MCF 10A (cell line): ENCODE measurements around the gene RIN3. TPM values are rescaled to one million over a fixed set of nuclear protein-coding genes. Genes with fewer than 3 reads are reported as not detected.

Source experiments
- BruUV-seq: library from RNA; stranded (reverse); fragments of 400-500 nt; replicated peaks from 2 replicates; lab custom pipeline; 2021; lab: Mats Ljungman, UMichigan
- CTCF ChIA-PET: fragments of 300-600 bp; sonication (Branson Sonifier 250); formaldehyde crosslinking; extraction: SDS; loops from one replicate; lab custom pipeline; 2021; ENCODE audit warnings: antibody characterized with exemption, inconsistent platforms; lab: Yijun Ruan, JAX
- POLR2A ChIA-PET: fragments of 300-600, 350-650 bp; sonication (Branson Sonifier 250); formaldehyde crosslinking; extraction: SDS; loops from one replicate; lab custom pipeline; 2020; ENCODE audit warnings: antibody characterized with exemption, inconsistent platforms; lab: Yijun Ruan, JAX
- DNase-seq: peaks from one replicate; pipeline ENCODE4 v3.0.0-alpha.2; 2018; ENCODE audit not compliant: unreplicated experiment
- H3K27ac Mint-ChIP-seq: one replicate; pipeline ENCODE4 v1.8.0; 2022; ENCODE audit warnings: mild to moderate bottlenecking, low read depth, mixed read lengths; ENCODE audit not compliant: unreplicated experiment
- H3K27me3 Mint-ChIP-seq: one replicate; pipeline ENCODE4 v1.8.0; 2022; ENCODE audit warnings: mixed read lengths; ENCODE audit not compliant: insufficient read depth, unreplicated experiment
- H3K36me3 Mint-ChIP-seq: one replicate; pipeline ENCODE4 v1.8.0; 2022; ENCODE audit warnings: mild to moderate bottlenecking, moderate library complexity, mixed read lengths; ENCODE audit not compliant: insufficient read depth, unreplicated experiment
- H3K4me1 Mint-ChIP-seq: one replicate; pipeline ENCODE4 v1.8.0; 2022; ENCODE audit warnings: mixed read lengths; ENCODE audit not compliant: insufficient read depth, unreplicated experiment
- H3K4me3 Mint-ChIP-seq: one replicate; pipeline ENCODE4 v1.8.0; 2022; ENCODE audit warnings: mild to moderate bottlenecking, moderate library complexity, mixed read lengths; ENCODE audit not compliant: unreplicated experiment
- H3K9me3 Mint-ChIP-seq: one replicate; pipeline ENCODE4 v1.8.0; 2022; ENCODE audit warnings: mixed read lengths; ENCODE audit not compliant: unreplicated experiment
- CTCF ChIP-seq: fragments of 200-600 bp; IDR thresholded peaks from one replicate; pipeline ENCODE4 v1.8.0; 2022; ENCODE audit warnings: antibody characterized with exemption, mild to moderate bottlenecking; ENCODE audit not compliant: unreplicated experiment
- intact Hi-C: fragments of 100-400 bp; cut with micrococcal nuclease; formaldehyde crosslinking; loops from 2 replicates; pipeline ENCODE4 v1.14.1; 2022
- total RNA-seq: library from RNA; stranded (reverse); gene quantifications from 2 replicates; pipeline ENCODE4 v1.2.3, GENCODE V29; 2022

Gene RIN3
- total RNA-seq, 1 experiment from 2014 or later: 14.2 TPM

- CTCF ChIA-PET: interaction anchor here (0.5 to 0.7 kb wide), 2 partner anchors 52 to 200 kb away, joined by 3 to 5 read pairs; no protein-coding TSS in a partner anchor
- H3K9me3 Mint-ChIP-seq: no peaks in the 10 kb centered on the region
- no peak for DNase-seq
- no TSS peak for BruUV-seq
- POLR2A ChIA-PET: interaction anchor here (0.7 kb wide), 1 partner anchor 63 kb away, joined by 4 read pairs; no protein-coding TSS in a partner anchor
- H3K4me3 Mint-ChIP-seq: no peak overlapping the region
- TF ChIP-seq CTCF: no peak
- no peaks in the 10 kb centered on the region for H3K36me3 Mint-ChIP-seq
- intact Hi-C loops: no loop called here
- H3K4me1 Mint-ChIP-seq: no peaks in the 10 kb centered on the region
- H3K27ac Mint-ChIP-seq: no peak overlapping the region
- H3K27me3 Mint-ChIP-seq: no peaks in the 10 kb centered on the region
Observed at GRCh38 chr14:92490239-92490959, 23.2 kb upstream of the RIN3 start.

- Mint-ChIP-seq H3K27ac (no peak overlapping the region), H3K36me3 (no peaks in the 10 kb centered on the region), H3K4me1 (no peaks in the 10 kb centered on the region), H3K27me3 (no peaks in the 10 kb centered on the region), H3K9me3 (no peaks in the 10 kb centered on the region), H3K4me3 (no peak overlapping the region)
- ChIA-PET POLR2A (no interaction called here), CTCF (no interaction called here)
- intact Hi-C loops: no loop called here
- TF ChIP-seq CTCF: no peak
- no TSS peak for BruUV-seq
- DNase-seq: no peak
Observed at GRCh38 chr14:92491782-92492181, 21.8 kb upstream of the RIN3 start.

- Mint-ChIP-seq H3K27me3 (no peaks in the 10 kb centered on the region), H3K36me3 (no peaks in the 10 kb centered on the region), H3K9me3 (no peaks in the 10 kb centered on the region), H3K4me1 (no peaks in the 10 kb centered on the region), H3K27ac (no peak overlapping the region), H3K4me3 (no peak overlapping the region)
- DNase-seq: no peak
- TF ChIP-seq CTCF: no peak
- intact Hi-C loops: no loop called here
- ChIA-PET CTCF (no interaction called here), POLR2A (no interaction called here)
- BruUV-seq: no TSS peak
Observed at GRCh38 chr14:92492258-92492657, 21.3 kb upstream of the RIN3 start.

- no peak overlapping the region for H3K4me3 Mint-ChIP-seq
- no peak overlapping the region for H3K27ac Mint-ChIP-seq
- BruUV-seq: no TSS peak
- no peak for DNase-seq
- H3K9me3 Mint-ChIP-seq: no peaks in the 10 kb centered on the region
- intact Hi-C loops: no loop called here
- H3K27me3 Mint-ChIP-seq: no peaks in the 10 kb centered on the region
- no peaks in the 10 kb centered on the region for H3K4me1 Mint-ChIP-seq
- ChIA-PET CTCF (no interaction called here), POLR2A (no interaction called here)
- no peak for TF ChIP-seq CTCF
- no peaks in the 10 kb centered on the region for H3K36me3 Mint-ChIP-seq
Observed at GRCh38 chr14:92493024-92493423, 20.6 kb upstream of the RIN3 start.
